Neural cell (in vitro differentiated cells): Measurements from ENCODE around the gene ADK. TPM values are rescaled to one million over a fixed set of nuclear protein-coding genes. Genes with fewer than 3 reads are reported as not detected.

Source experiments
- H2AFZ ChIP-seq: fragments of 200-600, 300-800 bp; sonication (generic), shearing (Covaris generic); 2 replicates; pipeline ENCODE4 v1.6.0; 2014; ENCODE audit warnings: low read depth, mild to moderate bottlenecking, antibody characterized with exemption, low read length, moderate library complexity
- H3F3A ChIP-seq: fragments of 200-600 bp; shearing (Covaris generic); 2 replicates; pipeline ENCODE4 v1.6.1; 2016; ENCODE audit warnings: mild to moderate bottlenecking, moderate library complexity, mixed read lengths, antibody characterized with exemption, low read length; ENCODE audit not compliant: insufficient read depth, poor library complexity, severe bottlenecking
- H3K27ac ChIP-seq: fragments of 200-600, 300-800 bp; sonication (generic), shearing (Covaris generic); 2 replicates; pipeline ENCODE4 v1.5.1; 2014; ENCODE audit warnings: mild to moderate bottlenecking, low read length, moderate library complexity
- H3K27me3 ChIP-seq: fragments of 300-800, 200-600 bp; sonication (generic), shearing (Covaris generic); 2 replicates; pipeline ENCODE4 v1.6.0; 2014; ENCODE audit warnings: mild to moderate bottlenecking, low read depth, low read length, moderate library complexity; ENCODE audit not compliant: insufficient read depth
- H3K36me3 ChIP-seq: fragments of 300-800, 200-600 bp; sonication (generic), shearing (Covaris generic); 2 replicates; pipeline ENCODE4 v1.5.1; 2014; ENCODE audit warnings: mild to moderate bottlenecking, antibody characterized with exemption, low read length, moderate library complexity; ENCODE audit not compliant: insufficient read depth
- H3K4me2 ChIP-seq: fragments of 300-800, 200-600 bp; sonication (generic), shearing (Covaris generic); 2 replicates; pipeline ENCODE4 v1.6.0; 2014; ENCODE audit warnings: mild to moderate bottlenecking, low read length
- H3K4me3 ChIP-seq: fragments of 300-800, 200-600 bp; sonication (generic), shearing (Covaris generic); 2 replicates; pipeline ENCODE4 v1.5.1; 2014; ENCODE audit warnings: mild to moderate bottlenecking, low read length, moderate library complexity
- H3K79me2 ChIP-seq: fragments of 200-600 bp; shearing (Covaris generic); replicated peaks from 2 replicates; pipeline ENCODE4 v1.6.0; 2014; ENCODE audit warnings: mild to moderate bottlenecking, low read length, moderate library complexity; ENCODE audit not compliant: insufficient read depth
- H3K9ac ChIP-seq: fragments of 300-800, 200-600 bp; sonication (generic), shearing (Covaris generic); 2 replicates; pipeline ENCODE4 v1.6.1; 2016; ENCODE audit warnings: mild to moderate bottlenecking, low read length, mixed read lengths
- H3K9me2 ChIP-seq: fragments of 200-600 bp; shearing (Covaris generic); 2 replicates; pipeline ENCODE4 v1.6.1; 2016; ENCODE audit warnings: mild to moderate bottlenecking, low read length, mixed read lengths; ENCODE audit not compliant: insufficient read depth
- H3K9me3 ChIP-seq: fragments of 200-600, 300-800 bp; sonication (generic), shearing (Covaris generic); 2 replicates; pipeline ENCODE4 v1.6.1; 2016; ENCODE audit warnings: mild to moderate bottlenecking, mixed run types, low read length, moderate library complexity, mixed read lengths
- H4K20me1 ChIP-seq: fragments of 200-600 bp; shearing (Covaris generic); 2 replicates; pipeline ENCODE4 v1.6.1; 2016; ENCODE audit warnings: mild to moderate bottlenecking, mixed run types; ENCODE audit not compliant: insufficient read depth
- CTCF ChIP-seq: fragments of 450-650 bp; IDR thresholded peaks from 2 replicates; pipeline ENCODE4 v1.5.1; 2014; ENCODE audit warnings: antibody characterized with exemption, mild to moderate bottlenecking, moderate library complexity; ENCODE audit not compliant: poor library complexity, severe bottlenecking
- EP300 ChIP-seq: fragments of 450-650 bp; conservative IDR thresholded peaks from 2 replicates; pipeline ENCODE4 v1.6.1; 2014; ENCODE audit warnings: antibody characterized with exemption, mild to moderate bottlenecking, moderate library complexity; ENCODE audit not compliant: poor library complexity, severe bottlenecking
- EZH2 ChIP-seq: fragments of 200-600, 300-800 bp; shearing (Covaris generic), sonication (generic); IDR thresholded peaks from 2 replicates; pipeline ENCODE4 v1.6.1; 2014; ENCODE audit warnings: antibody characterized with exemption, low read length, borderline replicate concordance, mild to moderate bottlenecking; ENCODE audit not compliant: insufficient read depth, poor library complexity, severe bottlenecking
- MXI1 ChIP-seq: fragments of 450-650 bp; conservative IDR thresholded peaks from 2 replicates; pipeline ENCODE4 v1.6.1; 2014; ENCODE audit warnings: antibody characterized with exemption, mild to moderate bottlenecking; ENCODE audit not compliant: poor library complexity, severe bottlenecking
- POLR2AphosphoS5 ChIP-seq: IDR thresholded peaks from 2 replicates; pipeline ENCODE4 v1.6.1; 2012
- RAD21 ChIP-seq: fragments of 450-650 bp; conservative IDR thresholded peaks from 2 replicates; pipeline ENCODE4 v1.6.1; 2014; ENCODE audit warnings: antibody characterized with exemption, mild to moderate bottlenecking, moderate library complexity
- REST ChIP-seq: IDR thresholded peaks from 2 replicates; pipeline ENCODE4 v1.6.1; 2012; ENCODE audit warnings: borderline replicate concordance
- SMC3 ChIP-seq: fragments of 450-650 bp; conservative IDR thresholded peaks from 2 replicates; pipeline ENCODE4 v1.6.1; 2014; ENCODE audit warnings: antibody characterized with exemption, mild to moderate bottlenecking, moderate library complexity; ENCODE audit not compliant: poor library complexity
- TAF1 ChIP-seq: IDR thresholded peaks from 2 replicates; pipeline ENCODE4 v1.6.1; 2012; ENCODE audit warnings: low read depth
- polyA plus RNA-seq: library from polyadenylated mRNA; depleted of rRNA; stranded (reverse); fragments of >200 nt; gene quantifications from 2 replicates; pipeline ENCODE4 v1.2.3, GENCODE V29; 2014

ADK gene
- polyA plus RNA-seq, 1 donor from 2014 or later = 19.5 TPM

DNA sequence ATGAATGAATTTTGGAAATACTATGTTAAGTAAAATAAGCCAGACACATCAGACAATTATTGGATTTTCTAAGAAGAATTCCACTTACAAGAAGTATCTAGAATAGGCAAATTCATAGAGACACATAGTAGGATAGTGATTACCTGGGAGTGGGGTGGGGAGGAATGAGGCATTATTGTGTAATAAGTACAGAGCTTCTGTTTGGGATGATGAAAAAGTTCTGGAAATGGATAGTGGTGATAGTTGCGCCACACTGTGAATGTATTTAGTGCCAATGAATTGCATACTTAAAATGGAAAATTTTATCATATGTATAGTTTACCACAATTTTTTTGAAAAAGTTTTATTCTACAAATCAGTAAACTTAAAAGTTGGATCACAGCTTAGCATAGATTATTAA lies 378.2 kb downstream of the ADK start:
- no peak overlapping the region for H3K4me2 ChIP-seq
- no peaks in the 10 kb centered on the region for H3K36me3 ChIP-seq
- no peak overlapping the region for H3K4me3 ChIP-seq

DNA sequence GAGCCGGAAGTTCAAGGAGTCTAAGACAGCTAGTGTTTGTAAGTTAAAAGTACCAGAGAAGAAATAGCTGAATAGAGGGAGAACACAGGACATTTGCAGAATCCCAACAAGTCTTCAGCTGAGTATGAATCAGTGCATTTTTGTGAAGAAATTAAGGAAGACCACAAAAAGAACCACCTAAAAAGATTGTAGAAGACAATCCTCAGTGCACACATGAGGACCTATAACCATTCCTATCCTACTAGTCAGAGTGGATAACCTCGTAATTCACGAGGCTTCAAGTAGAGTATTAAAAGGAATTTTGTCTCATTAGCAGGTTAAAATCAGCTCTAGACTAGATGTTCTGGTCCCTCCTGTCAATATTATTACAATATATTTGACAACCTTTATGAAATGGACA lies 380.0 kb downstream of the ADK start:
- Histone ChIP-seq H3K4me3 (no peak overlapping the region), H3K4me2 (no peak overlapping the region), H3K27ac (no peak overlapping the region), H3K9me3 (no peaks in the 10 kb centered on the region), H3K36me3 (no peaks in the 10 kb centered on the region), H4K20me1 (no peaks in the 10 kb centered on the region), H3F3A (no peaks in the 10 kb centered on the region), H3K9me2 (no peaks in the 10 kb centered on the region), H3K79me2 (no peaks in the 10 kb centered on the region), H2AFZ (no peak overlapping the region), H3K27me3 (no peaks in the 10 kb centered on the region), H3K9ac (no peak overlapping the region)
- TF ChIP-seq REST (no peak), TAF1 (no peak), EZH2 (no peak), POLR2AphosphoS5 (no peak), RAD21 (no peak), MXI1 (no peak), SMC3 (no peak), EP300 (no peak), CTCF (no peak)

More for the DNA sequence above, 378.2 kb downstream of the ADK start:
- TF ChIP-seq POLR2AphosphoS5 = no peak
- no peak for TF ChIP-seq TAF1
- TF ChIP-seq CTCF = no peak
- TF ChIP-seq EZH2 = no peak
- TF ChIP-seq RAD21 = no peak
- no peak for TF ChIP-seq SMC3
- H3K79me2 ChIP-seq = no peaks in the 10 kb centered on the region
- H3K9me2 ChIP-seq = no peaks in the 10 kb centered on the region
- no peak overlapping the region for H2AFZ ChIP-seq
- H3K27ac ChIP-seq = no peak overlapping the region
- no peaks in the 10 kb centered on the region for H3K27me3 ChIP-seq
- H3K9ac ChIP-seq = no peak overlapping the region
- no peaks in the 10 kb centered on the region for H3F3A ChIP-seq
- H4K20me1 ChIP-seq = no peaks in the 10 kb centered on the region
- no peaks in the 10 kb centered on the region for H3K9me3 ChIP-seq
